Skeletal muscle cell (primary cell): ENCODE data around the gene DPF3.

Experiments
- DNase-seq: peaks from one replicate; pipeline ENCODE4 v3.0.0-alpha.2; 2010; ENCODE audit warnings: low read depth
- H3K4me3 ChIP-seq: 2 replicates; pipeline ENCODE4 v1.5.1; 2011; ENCODE audit warnings: low read depth, mild to moderate bottlenecking, control low read depth, low read length, moderate library complexity

The DPF3 gene

GRCh38 chr14:72673179-72673578, 220.7 kb downstream of the DPF3 start:
- no peak overlapping the region for H3K4me3 ChIP-seq
- DNase-seq, result no peak

- DNase-seq, result peak; percentile 43
- H3K4me3 ChIP-seq, result no peak overlapping the region
Observed at GRCh38 chr14:72666610-72667009, 227.3 kb downstream of the DPF3 start.

- no peak overlapping the region for H3K4me3 ChIP-seq
- peak; percentile 93 for DNase-seq
Observed at GRCh38 chr14:72665259-72665658, 228.6 kb downstream of the DPF3 start.

GRCh38 chr14:72664651-72665050, 229.2 kb downstream of the DPF3 start:
- no peak for DNase-seq
- no peak overlapping the region for H3K4me3 ChIP-seq

GRCh38 chr14:72663956-72664650, 229.8 kb downstream of the DPF3 start:
- DNase-seq, result no peak

GRCh38 chr14:72663076-72663487, 230.8 kb downstream of the DPF3 start:
- no peak overlapping the region for H3K4me3 ChIP-seq
- DNase-seq, result no peak

More at GRCh38 chr14:72663956-72664650, 229.8 kb downstream of the DPF3 start:
- H3K4me3 ChIP-seq, result no peak overlapping the region

GRCh38 chr14:72662214-72662613, 231.7 kb downstream of the DPF3 start:
- no peak overlapping the region for H3K4me3 ChIP-seq
- no peak for DNase-seq

- no peak overlapping the region for H3K4me3 ChIP-seq
- DNase-seq, result no peak
Observed at GRCh38 chr14:72657214-72657921, 236.5 kb downstream of the DPF3 start.

GRCh38 chr14:72653026-72653425, 240.9 kb downstream of the DPF3 start:
- no peak overlapping the region for H3K4me3 ChIP-seq
- no peak for DNase-seq

- no peak overlapping the region for H3K4me3 ChIP-seq
- no peak for DNase-seq
Observed at GRCh38 chr14:72652179-72652578, 241.7 kb downstream of the DPF3 start.

- no peak for DNase-seq
- no peak overlapping the region for H3K4me3 ChIP-seq
Observed at GRCh38 chr14:72651714-72652113, 242.2 kb downstream of the DPF3 start.

GRCh38 chr14:72651081-72651480, 242.8 kb downstream of the DPF3 start:
- H3K4me3 ChIP-seq, result no peak overlapping the region
- no peak for DNase-seq

- H3K4me3 ChIP-seq, result no peak overlapping the region
- no peak for DNase-seq
Observed at GRCh38 chr14:72649603-72650227, 244.2 kb downstream of the DPF3 start.

- DNase-seq, result no peak
- no peak overlapping the region for H3K4me3 ChIP-seq
Observed at GRCh38 chr14:72647782-72648181, 246.1 kb downstream of the DPF3 start.

- no peak overlapping the region for H3K4me3 ChIP-seq
- DNase-seq, result peak; percentile 96
Observed at GRCh38 chr14:72646861-72647528, 246.9 kb downstream of the DPF3 start.

GRCh38 chr14:72645706-72646105, 248.2 kb downstream of the DPF3 start:
- DNase-seq, result no peak
- no peak overlapping the region for H3K4me3 ChIP-seq

- no peak for DNase-seq
- H3K4me3 ChIP-seq, result no peak overlapping the region
Observed at GRCh38 chr14:72644758-72645489, 249.0 kb downstream of the DPF3 start.

GRCh38 chr14:72644038-72644437, 249.9 kb downstream of the DPF3 start:
- no peak for DNase-seq
- no peak overlapping the region for H3K4me3 ChIP-seq

GRCh38 chr14:72643317-72643801, 250.5 kb downstream of the DPF3 start:
- no peak overlapping the region for H3K4me3 ChIP-seq
- DNase-seq, result peak; percentile 96
